OCI-LY1 (cell line): ENCODE data around the gene CBFA2T3.

ENCODE experiments used
- H2AFZ ChIP-seq: fragments of 200-600 bp; sonication (generic), shearing (Covaris generic); 2 replicates; pipeline ENCODE4 v1.6.0; 2014; ENCODE audit warnings: antibody characterized with exemption, mild to moderate bottlenecking, low read length
- H3F3A ChIP-seq: fragments of 200-600 bp; sonication (generic), shearing (Covaris generic); 2 replicates; pipeline ENCODE4 v1.6.0; 2014; ENCODE audit warnings: mild to moderate bottlenecking, antibody characterized with exemption, low read length, moderate library complexity; ENCODE audit not compliant: insufficient read depth
- H3K27ac ChIP-seq: fragments of 200-600 bp; sonication (generic); 2 replicates; pipeline ENCODE4 v1.5.1; 2014; ENCODE audit warnings: low read length, mixed run types, mild to moderate bottlenecking, low read depth; ENCODE audit not compliant: poor library complexity, severe bottlenecking
- H3K27me3 ChIP-seq: fragments of 200-600 bp; sonication (generic); 2 replicates; pipeline ENCODE4 v1.6.0; 2014; ENCODE audit warnings: antibody characterized with exemption, mild to moderate bottlenecking, low read length, moderate library complexity; ENCODE audit not compliant: insufficient read depth
- H3K36me3 ChIP-seq: fragments of 200-600 bp; sonication (generic); 2 replicates; pipeline ENCODE4 v1.6.1; 2014; ENCODE audit warnings: mild to moderate bottlenecking, antibody characterized with exemption, low read length, moderate library complexity, mixed read lengths; ENCODE audit not compliant: insufficient read depth
- H3K4me1 ChIP-seq: fragments of 200-600 bp; sonication (generic); 2 replicates; pipeline ENCODE4 v1.5.1; 2014; ENCODE audit warnings: mild to moderate bottlenecking, low read length, moderate library complexity; ENCODE audit not compliant: insufficient read depth, severe bottlenecking
- H3K4me2 ChIP-seq: fragments of 200-600 bp; sonication (generic), shearing (Covaris generic); 2 replicates; pipeline ENCODE4 v1.6.1; 2014; ENCODE audit warnings: low read length
- H3K4me3 ChIP-seq: fragments of 200-600 bp; sonication (generic); 2 replicates; pipeline ENCODE4 v1.5.1; 2014; ENCODE audit warnings: low read length, low read depth, mild to moderate bottlenecking, mixed read lengths; ENCODE audit not compliant: poor library complexity, severe bottlenecking
- H3K79me2 ChIP-seq: fragments of 200-600 bp; shearing (Covaris generic); 2 replicates; pipeline ENCODE4 v1.6.1; 2016; ENCODE audit warnings: mixed run types, low read length, mixed read lengths; ENCODE audit not compliant: insufficient read depth
- H3K9ac ChIP-seq: fragments of 200-600 bp; sonication (generic), shearing (Covaris generic); 2 replicates; pipeline ENCODE4 v1.6.1; 2014; ENCODE audit warnings: mild to moderate bottlenecking, low read length, mixed read lengths
- H3K9me2 ChIP-seq: fragments of 200-600 bp; sonication (generic), shearing (Covaris generic); 2 replicates; pipeline ENCODE4 v1.6.1; 2014; ENCODE audit warnings: low read depth, mild to moderate bottlenecking, low read length, mixed read lengths
- H3K9me3 ChIP-seq: fragments of 200-600 bp; shearing (Covaris generic); 2 replicates; pipeline ENCODE4 v1.6.1; 2014; ENCODE audit warnings: low read length, mixed read lengths
- H4K20me1 ChIP-seq: fragments of 200-600 bp; sonication (generic), shearing (Covaris generic); 2 replicates; pipeline ENCODE4 v1.6.0; 2016; ENCODE audit warnings: mild to moderate bottlenecking, low read length; ENCODE audit not compliant: insufficient read depth
- CTCF ChIP-seq: fragments of 200-600 bp; sonication (generic), shearing (Covaris generic); IDR thresholded peaks from 2 replicates; pipeline ENCODE4 v1.5.1; 2017; ENCODE audit warnings: mild to moderate bottlenecking, antibody characterized with exemption, low read length, moderate library complexity, mixed read lengths
- EZH2 ChIP-seq: fragments of 200-600 bp; sonication (generic), shearing (Covaris generic); IDR thresholded peaks from 2 replicates; pipeline ENCODE4 v1.8.0; 2017; ENCODE audit warnings: borderline replicate concordance, mixed run types, mild to moderate bottlenecking, antibody characterized with exemption, low read length, moderate library complexity, mixed read lengths

Gene CBFA2T3

GRCh38 chr16:88899901-88900661 is 76.9 kb downstream of the CBFA2T3 start:
- Histone ChIP-seq H3K4me2 (no peak overlapping the region), H3K9me3 (no peaks in the 10 kb centered on the region), H3K9me2 (no peaks in the 10 kb centered on the region), H3K4me3 (no peak overlapping the region), H3K4me1 (no peaks in the 10 kb centered on the region), H3K27ac (no peak overlapping the region), H3K36me3 (peaks cover 7% of the 10 kb centered on the region; the same call in 1 of the 2 replicates), H3K9ac (no peak overlapping the region), H3F3A (no peaks in the 10 kb centered on the region), H4K20me1 (no peaks in the 10 kb centered on the region), H3K27me3 (no peaks in the 10 kb centered on the region), H2AFZ (no peak overlapping the region), H3K79me2 (no peaks in the 10 kb centered on the region)
- no peak for TF ChIP-seq CTCF
- TF ChIP-seq EZH2, result no peak

- Histone ChIP-seq H2AFZ (no peak overlapping the region), H3K9me3 (no peaks in the 10 kb centered on the region), H3K36me3 (peaks cover 7% of the 10 kb centered on the region; the same call in 1 of the 2 replicates), H3K9me2 (no peaks in the 10 kb centered on the region), H3K27ac (no peak overlapping the region), H3K27me3 (no peaks in the 10 kb centered on the region), H3K4me1 (no peaks in the 10 kb centered on the region), H3K4me2 (no peak overlapping the region), H3K4me3 (no peak overlapping the region), H3K79me2 (no peaks in the 10 kb centered on the region), H3F3A (no peaks in the 10 kb centered on the region), H4K20me1 (no peaks in the 10 kb centered on the region), H3K9ac (no peak overlapping the region)
- no peak for TF ChIP-seq EZH2
- TF ChIP-seq CTCF, result no peak
Observed at GRCh38 chr16:88897696-88898425, 79.1 kb downstream of the CBFA2T3 start.

GRCh38 chr16:88896238-88897070 is 80.6 kb downstream of the CBFA2T3 start:
- H3K9ac ChIP-seq, result no peak overlapping the region

More at GRCh38 chr16:88896238-88897070, 80.6 kb downstream of the CBFA2T3 start:
- Histone ChIP-seq H3K4me2 (no peak overlapping the region), H3K27me3 (no peaks in the 10 kb centered on the region), H3K4me1 (no peaks in the 10 kb centered on the region), H3F3A (no peaks in the 10 kb centered on the region), H3K36me3 (peaks cover 9% of the 10 kb centered on the region; the same call in 1 of the 2 replicates), H3K27ac (no peak overlapping the region), H3K9me3 (no peaks in the 10 kb centered on the region), H3K79me2 (no peaks in the 10 kb centered on the region), H3K4me3 (no peak overlapping the region), H4K20me1 (no peaks in the 10 kb centered on the region), H3K9me2 (no peaks in the 10 kb centered on the region), H2AFZ (no peak overlapping the region)
- TF ChIP-seq CTCF (no peak), EZH2 (no peak)
